GM23338 (cell line): ENCODE data around the gene IL16. TPM values are rescaled to one million over a fixed set of nuclear protein-coding genes. Genes with fewer than 3 reads are reported as not detected.

Experiments
- ATAC-seq: fragments of 200-7000 bp; cut with Tn5 transposase; 3 replicates; pipeline ENCODE4 v1.9.1; 2020
- DNase-seq: peaks from one replicate; pipeline ENCODE4 v3.0.0-alpha.2; 2015; ENCODE audit warnings: low spot score
- H2AFZ ChIP-seq: fragments of 200-600 bp; sonication (generic); 2 replicates; pipeline ENCODE4 v1.8.0; 2016; ENCODE audit warnings: antibody characterized with exemption, mild to moderate bottlenecking, moderate library complexity
- H3F3A ChIP-seq: fragments of 200-600 bp; sonication (generic); replicated peaks from 2 replicates; pipeline ENCODE4 v1.8.0; 2017; ENCODE audit warnings: antibody characterized with exemption, mixed run types, low read depth
- H3K27ac ChIP-seq: fragments of 200-600 bp; sonication (generic); 2 replicates; pipeline ENCODE4 v1.6.1; 2016; ENCODE audit warnings: low read depth
- H3K27me3 ChIP-seq: fragments of 200-600 bp; sonication (generic); 2 replicates; pipeline ENCODE4 v1.8.0; 2016; ENCODE audit warnings: mild to moderate bottlenecking, mixed run types, moderate library complexity; ENCODE audit not compliant: insufficient read depth
- H3K36me3 ChIP-seq: fragments of 200-600 bp; sonication (generic); 2 replicates; pipeline ENCODE4 v1.8.0; 2016; ENCODE audit warnings: mild to moderate bottlenecking; ENCODE audit not compliant: insufficient read depth
- H3K4me1 ChIP-seq: fragments of 200-600 bp; sonication (generic); 2 replicates; pipeline ENCODE4 v1.8.0; 2016; ENCODE audit warnings: mild to moderate bottlenecking, moderate library complexity; ENCODE audit not compliant: insufficient read depth
- H3K4me2 ChIP-seq: fragments of 200-600 bp; sonication (generic); 2 replicates; pipeline ENCODE4 v1.7.1; 2017; ENCODE audit warnings: mixed run types
- H3K4me3 ChIP-seq: fragments of 200-600 bp; sonication (generic); 2 replicates; pipeline ENCODE4 v1.6.1; 2016; ENCODE audit warnings: mixed run types
- H3K79me2 ChIP-seq: fragments of 200-600 bp; sonication (generic); replicated peaks from 2 replicates; pipeline ENCODE4 v1.8.0; 2017; ENCODE audit warnings: mild to moderate bottlenecking; ENCODE audit not compliant: insufficient read depth
- H3K9me2 ChIP-seq: fragments of 200-600 bp; sonication (generic); 2 replicates; pipeline ENCODE4 v1.8.0; 2017; ENCODE audit not compliant: insufficient read depth
- H4K20me1 ChIP-seq: fragments of 200-600 bp; sonication (generic); replicated peaks from 2 replicates; pipeline ENCODE4 v1.8.0; 2017; ENCODE audit warnings: mild to moderate bottlenecking; ENCODE audit not compliant: insufficient read depth
- H3K27ac Mint-ChIP-seq: 2 replicates; pipeline ENCODE4 v1.8.0; 2020; ENCODE audit warnings: inconsistent platforms, mild to moderate bottlenecking, moderate library complexity, mixed read lengths
- H3K27me3 Mint-ChIP-seq: 3 replicates; pipeline ENCODE4 v1.8.0; 2022; ENCODE audit warnings: low read depth, mild to moderate bottlenecking, moderate library complexity, mixed read lengths, inconsistent platforms; ENCODE audit not compliant: insufficient read depth, poor library complexity
- H3K36me3 Mint-ChIP-seq: 3 replicates; pipeline ENCODE4 v1.8.0; 2021; ENCODE audit warnings: low read depth, mild to moderate bottlenecking, inconsistent platforms, moderate library complexity, mixed read lengths
- H3K4me1 Mint-ChIP-seq: 3 replicates; pipeline ENCODE4 v1.8.0; 2020; ENCODE audit warnings: mild to moderate bottlenecking, inconsistent platforms, mixed read lengths
- H3K4me3 Mint-ChIP-seq: 3 replicates; pipeline ENCODE4 v1.8.0; 2021; ENCODE audit warnings: moderate library complexity, mild to moderate bottlenecking, inconsistent platforms, mixed read lengths
- H3K9me3 Mint-ChIP-seq: 3 replicates; pipeline ENCODE4 v1.8.0; 2020; ENCODE audit warnings: moderate library complexity, mild to moderate bottlenecking, inconsistent platforms, mixed read lengths
- CREB1 ChIP-seq: fragments of 250-450 bp; sonication (Bioruptor Pico); IDR thresholded peaks from 2 replicates; pipeline ENCODE4 v1.5.0; 2020; ENCODE audit warnings: low read depth, mild to moderate bottlenecking, moderate library complexity
- EZH2 ChIP-seq: fragments of 200-600 bp; sonication (generic); IDR thresholded peaks from one replicate; pipeline ENCODE4 v1.8.0; 2017; ENCODE audit warnings: antibody characterized with exemption, mild to moderate bottlenecking, low read depth; ENCODE audit not compliant: unreplicated experiment
- EZH2phosphoT487 ChIP-seq: fragments of 200-600 bp; sonication (generic); IDR thresholded peaks from one replicate; pipeline ENCODE4 v1.8.1; 2018; ENCODE audit warnings: antibody characterized with exemption; ENCODE audit not compliant: unreplicated experiment
- JUNB ChIP-seq: IDR thresholded peaks from one replicate; pipeline ENCODE4 v1.6.1; 2016; ENCODE audit warnings: antibody characterized with exemption; ENCODE audit not compliant: unreplicated experiment
- NANOG ChIP-seq: IDR thresholded peaks from 2 replicates; pipeline ENCODE4 v1.6.1; 2016; ENCODE audit warnings: antibody characterized with exemption, borderline replicate concordance
- POLR2AphosphoS5 ChIP-seq: IDR thresholded peaks from 2 replicates; pipeline ENCODE4 v1.6.1; 2016; ENCODE audit warnings: antibody characterized with exemption, low read depth
- STAT1 ChIP-seq: IDR thresholded peaks from one replicate; pipeline ENCODE4 v1.6.1; 2016; ENCODE audit warnings: antibody characterized with exemption; ENCODE audit not compliant: unreplicated experiment
- ZNF114 ChIP-seq: fragments of 250-450 bp; sonication (Bioruptor Pico); IDR thresholded peaks from 2 replicates; pipeline ENCODE4 v1.5.0; 2020; ENCODE audit warnings: mild to moderate bottlenecking, moderate library complexity
- ZNF331 ChIP-seq: fragments of 250-450 bp; sonication (Bioruptor Pico); IDR thresholded peaks from 2 replicates; pipeline ENCODE4 v1.5.0; 2020; ENCODE audit warnings: low read depth, mild to moderate bottlenecking, moderate library complexity
- polyA plus RNA-seq: library from polyadenylated mRNA; unstranded; fragments of >200 nt; fragmentation: Nextera tagmentation; extraction: Ambion mirVana; gene quantifications from 2 replicates; pipeline ENCODE4 v1.2.1, GENCODE V29; 2016
- total RNA-seq: library from RNA; depleted of rRNA; stranded (reverse); fragments of >200 nt; shearing (Covaris generic); gene quantifications from 2 replicates; pipeline ENCODE4 v1.2.3, GENCODE V29; 2014
- TF ChIP-seq, protein P1 (sequence below), 2 experiments: fragments of 200-600 bp in 1 of 2; sonication (generic) in 1 of 2; conservative IDR thresholded peaks; 2 replicates each; pipeline versions ENCODE4 v1.5.1 to v1.6.1; 2016 to 2017; ENCODE audit warnings: antibody characterized with exemption in 2 of 2, low read depth in 2 of 2, mild to moderate bottlenecking in 2 of 2, moderate library complexity in 1 of 2
- TF ChIP-seq, protein P2 (sequence below): fragments of 250-450 bp; sonication (Bioruptor Pico); IDR thresholded peaks from 2 replicates; pipeline ENCODE4 v1.5.0; 2020; ENCODE audit warnings: mild to moderate bottlenecking, moderate library complexity
- TF ChIP-seq, protein P3 (sequence below): IDR thresholded peaks from one replicate; pipeline ENCODE4 v1.6.1; 2018; ENCODE audit warnings: antibody characterized with exemption; ENCODE audit not compliant: unreplicated experiment
- TF ChIP-seq, protein P4 (sequence below): IDR thresholded peaks from 2 replicates; pipeline ENCODE4 v1.6.1; 2016; ENCODE audit warnings: antibody characterized with exemption

Gene IL16
- total and polyA plus RNA-seq, 2 experiments from 2014 or later: 0.29 TPM; not detected in 1

DNA sequence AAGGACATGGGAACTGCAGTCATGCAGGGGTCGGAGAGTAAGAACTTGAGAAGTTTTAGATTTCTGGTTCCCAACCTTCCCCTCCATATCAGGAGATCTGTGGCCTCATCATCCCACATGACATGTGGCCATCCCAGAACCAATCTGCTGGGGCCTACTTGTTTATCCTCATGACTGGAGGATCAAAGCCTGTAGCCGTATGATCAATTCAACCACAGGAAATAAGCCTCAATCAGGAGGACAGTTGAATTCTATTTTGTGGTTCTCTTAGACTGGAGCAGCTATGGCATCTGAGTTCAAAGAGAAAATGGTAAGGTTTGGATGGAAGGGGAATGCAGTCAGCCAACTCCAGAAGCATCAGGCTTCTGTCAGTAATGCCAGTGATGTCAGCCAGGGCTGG, 57.2 kb downstream of the IL16 start:
- Histone ChIP-seq H3K4me2 (no peak overlapping the region), H3K27ac (no peak overlapping the region), H3K4me3 (no peak overlapping the region), H3K9me2 (peaks cover 4% of the 10 kb centered on the region; the same call in 1 of the 2 replicates), H3K4me1 (no peaks in the 10 kb centered on the region), H4K20me1 (no peaks in the 10 kb centered on the region), H2AFZ (no peak overlapping the region), H3F3A (no peaks in the 10 kb centered on the region), H3K27me3 (no peaks in the 10 kb centered on the region), H3K36me3 (no peaks in the 10 kb centered on the region), H3K79me2 (no peaks in the 10 kb centered on the region)
- ATAC-seq (no peak), DNase-seq (no peak)
- H3K27me3 Mint-ChIP-seq: peaks cover 1% of the 10 kb centered on the region
- H3K9me3 Mint-ChIP-seq: peaks cover 8% of the 10 kb centered on the region; the same call in 1 of the 3 replicates
- no peaks in the 10 kb centered on the region for H3K36me3 Mint-ChIP-seq
- TF ChIP-seq STAT1 (no peak), ZNF114 (no peak), NANOG (no peak), EZH2 (no peak), JUNB (no peak), CREB1 (no peak), POLR2AphosphoS5 (no peak), EZH2phosphoT487 (no peak), ZNF331 (CRISPR knock-in tag) (no peak)
- TF ChIP-seq, protein P1, sequence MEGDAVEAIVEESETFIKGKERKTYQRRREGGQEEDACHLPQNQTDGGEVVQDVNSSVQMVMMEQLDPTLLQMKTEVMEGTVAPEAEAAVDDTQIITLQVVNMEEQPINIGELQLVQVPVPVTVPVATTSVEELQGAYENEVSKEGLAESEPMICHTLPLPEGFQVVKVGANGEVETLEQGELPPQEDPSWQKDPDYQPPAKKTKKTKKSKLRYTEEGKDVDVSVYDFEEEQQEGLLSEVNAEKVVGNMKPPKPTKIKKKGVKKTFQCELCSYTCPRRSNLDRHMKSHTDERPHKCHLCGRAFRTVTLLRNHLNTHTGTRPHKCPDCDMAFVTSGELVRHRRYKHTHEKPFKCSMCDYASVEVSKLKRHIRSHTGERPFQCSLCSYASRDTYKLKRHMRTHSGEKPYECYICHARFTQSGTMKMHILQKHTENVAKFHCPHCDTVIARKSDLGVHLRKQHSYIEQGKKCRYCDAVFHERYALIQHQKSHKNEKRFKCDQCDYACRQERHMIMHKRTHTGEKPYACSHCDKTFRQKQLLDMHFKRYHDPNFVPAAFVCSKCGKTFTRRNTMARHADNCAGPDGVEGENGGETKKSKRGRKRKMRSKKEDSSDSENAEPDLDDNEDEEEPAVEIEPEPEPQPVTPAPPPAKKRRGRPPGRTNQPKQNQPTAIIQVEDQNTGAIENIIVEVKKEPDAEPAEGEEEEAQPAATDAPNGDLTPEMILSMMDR (conservative IDR thresholded peaks at IDR 0.05; ENCODE audit: low read depth in 2 of 2): no peak
- TF ChIP-seq, protein P2, sequence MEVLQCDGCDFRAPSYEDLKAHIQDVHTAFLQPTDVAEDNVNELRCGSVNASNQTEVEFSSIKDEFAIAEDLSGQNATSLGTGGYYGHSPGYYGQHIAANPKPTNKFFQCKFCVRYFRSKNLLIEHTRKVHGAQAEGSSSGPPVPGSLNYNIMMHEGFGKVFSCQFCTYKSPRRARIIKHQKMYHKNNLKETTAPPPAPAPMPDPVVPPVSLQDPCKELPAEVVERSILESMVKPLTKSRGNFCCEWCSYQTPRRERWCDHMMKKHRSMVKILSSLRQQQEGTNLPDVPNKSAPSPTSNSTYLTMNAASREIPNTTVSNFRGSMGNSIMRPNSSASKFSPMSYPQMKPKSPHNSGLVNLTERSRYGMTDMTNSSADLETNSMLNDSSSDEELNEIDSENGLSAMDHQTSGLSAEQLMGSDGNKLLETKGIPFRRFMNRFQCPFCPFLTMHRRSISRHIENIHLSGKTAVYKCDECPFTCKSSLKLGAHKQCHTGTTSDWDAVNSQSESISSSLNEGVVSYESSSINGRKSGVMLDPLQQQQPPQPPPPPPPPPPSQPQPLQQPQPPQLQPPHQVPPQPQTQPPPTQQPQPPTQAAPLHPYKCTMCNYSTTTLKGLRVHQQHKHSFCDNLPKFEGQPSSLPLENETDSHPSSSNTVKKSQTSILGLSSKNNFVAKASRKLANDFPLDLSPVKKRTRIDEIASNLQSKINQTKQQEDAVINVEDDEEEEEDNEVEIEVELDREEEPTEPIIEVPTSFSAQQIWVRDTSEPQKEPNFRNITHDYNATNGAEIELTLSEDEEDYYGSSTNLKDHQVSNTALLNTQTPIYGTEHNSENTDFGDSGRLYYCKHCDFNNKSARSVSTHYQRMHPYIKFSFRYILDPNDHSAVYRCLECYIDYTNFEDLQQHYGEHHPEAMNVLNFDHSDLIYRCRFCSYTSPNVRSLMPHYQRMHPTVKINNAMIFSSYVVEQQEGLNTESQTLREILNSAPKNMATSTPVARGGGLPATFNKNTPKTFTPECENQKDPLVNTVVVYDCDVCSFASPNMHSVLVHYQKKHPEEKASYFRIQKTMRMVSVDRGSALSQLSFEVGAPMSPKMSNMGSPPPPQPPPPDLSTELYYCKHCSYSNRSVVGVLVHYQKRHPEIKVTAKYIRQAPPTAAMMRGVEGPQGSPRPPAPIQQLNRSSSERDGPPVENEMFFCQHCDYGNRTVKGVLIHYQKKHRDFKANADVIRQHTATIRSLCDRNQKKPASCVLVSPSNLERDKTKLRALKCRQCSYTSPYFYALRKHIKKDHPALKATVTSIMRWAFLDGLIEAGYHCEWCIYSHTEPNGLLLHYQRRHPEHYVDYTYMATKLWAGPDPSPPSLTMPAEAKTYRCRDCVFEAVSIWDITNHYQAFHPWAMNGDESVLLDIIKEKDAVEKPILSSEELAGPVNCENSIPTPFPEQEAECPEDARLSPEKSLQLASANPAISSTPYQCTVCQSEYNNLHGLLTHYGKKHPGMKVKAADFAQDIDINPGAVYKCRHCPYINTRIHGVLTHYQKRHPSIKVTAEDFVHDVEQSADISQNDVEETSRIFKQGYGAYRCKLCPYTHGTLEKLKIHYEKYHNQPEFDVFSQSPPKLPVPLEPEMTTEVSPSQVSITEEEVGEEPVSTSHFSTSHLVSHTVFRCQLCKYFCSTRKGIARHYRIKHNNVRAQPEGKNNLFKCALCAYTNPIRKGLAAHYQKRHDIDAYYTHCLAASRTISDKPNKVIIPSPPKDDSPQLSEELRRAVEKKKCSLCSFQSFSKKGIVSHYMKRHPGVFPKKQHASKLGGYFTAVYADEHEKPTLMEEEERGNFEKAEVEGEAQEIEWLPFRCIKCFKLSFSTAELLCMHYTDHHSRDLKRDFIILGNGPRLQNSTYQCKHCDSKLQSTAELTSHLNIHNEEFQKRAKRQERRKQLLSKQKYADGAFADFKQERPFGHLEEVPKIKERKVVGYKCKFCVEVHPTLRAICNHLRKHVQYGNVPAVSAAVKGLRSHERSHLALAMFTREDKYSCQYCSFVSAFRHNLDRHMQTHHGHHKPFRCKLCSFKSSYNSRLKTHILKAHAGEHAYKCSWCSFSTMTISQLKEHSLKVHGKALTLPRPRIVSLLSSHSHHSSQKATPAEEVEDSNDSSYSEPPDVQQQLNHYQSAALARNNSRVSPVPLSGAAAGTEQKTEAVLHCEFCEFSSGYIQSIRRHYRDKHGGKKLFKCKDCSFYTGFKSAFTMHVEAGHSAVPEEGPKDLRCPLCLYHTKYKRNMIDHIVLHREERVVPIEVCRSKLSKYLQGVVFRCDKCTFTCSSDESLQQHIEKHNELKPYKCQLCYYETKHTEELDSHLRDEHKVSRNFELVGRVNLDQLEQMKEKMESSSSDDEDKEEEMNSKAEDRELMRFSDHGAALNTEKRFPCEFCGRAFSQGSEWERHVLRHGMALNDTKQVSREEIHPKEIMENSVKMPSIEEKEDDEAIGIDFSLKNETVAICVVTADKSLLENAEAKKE: no peak
- TF ChIP-seq, protein P3, sequence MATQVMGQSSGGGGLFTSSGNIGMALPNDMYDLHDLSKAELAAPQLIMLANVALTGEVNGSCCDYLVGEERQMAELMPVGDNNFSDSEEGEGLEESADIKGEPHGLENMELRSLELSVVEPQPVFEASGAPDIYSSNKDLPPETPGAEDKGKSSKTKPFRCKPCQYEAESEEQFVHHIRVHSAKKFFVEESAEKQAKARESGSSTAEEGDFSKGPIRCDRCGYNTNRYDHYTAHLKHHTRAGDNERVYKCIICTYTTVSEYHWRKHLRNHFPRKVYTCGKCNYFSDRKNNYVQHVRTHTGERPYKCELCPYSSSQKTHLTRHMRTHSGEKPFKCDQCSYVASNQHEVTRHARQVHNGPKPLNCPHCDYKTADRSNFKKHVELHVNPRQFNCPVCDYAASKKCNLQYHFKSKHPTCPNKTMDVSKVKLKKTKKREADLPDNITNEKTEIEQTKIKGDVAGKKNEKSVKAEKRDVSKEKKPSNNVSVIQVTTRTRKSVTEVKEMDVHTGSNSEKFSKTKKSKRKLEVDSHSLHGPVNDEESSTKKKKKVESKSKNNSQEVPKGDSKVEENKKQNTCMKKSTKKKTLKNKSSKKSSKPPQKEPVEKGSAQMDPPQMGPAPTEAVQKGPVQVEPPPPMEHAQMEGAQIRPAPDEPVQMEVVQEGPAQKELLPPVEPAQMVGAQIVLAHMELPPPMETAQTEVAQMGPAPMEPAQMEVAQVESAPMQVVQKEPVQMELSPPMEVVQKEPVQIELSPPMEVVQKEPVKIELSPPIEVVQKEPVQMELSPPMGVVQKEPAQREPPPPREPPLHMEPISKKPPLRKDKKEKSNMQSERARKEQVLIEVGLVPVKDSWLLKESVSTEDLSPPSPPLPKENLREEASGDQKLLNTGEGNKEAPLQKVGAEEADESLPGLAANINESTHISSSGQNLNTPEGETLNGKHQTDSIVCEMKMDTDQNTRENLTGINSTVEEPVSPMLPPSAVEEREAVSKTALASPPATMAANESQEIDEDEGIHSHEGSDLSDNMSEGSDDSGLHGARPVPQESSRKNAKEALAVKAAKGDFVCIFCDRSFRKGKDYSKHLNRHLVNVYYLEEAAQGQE: no peak
- TF ChIP-seq, protein P4, sequence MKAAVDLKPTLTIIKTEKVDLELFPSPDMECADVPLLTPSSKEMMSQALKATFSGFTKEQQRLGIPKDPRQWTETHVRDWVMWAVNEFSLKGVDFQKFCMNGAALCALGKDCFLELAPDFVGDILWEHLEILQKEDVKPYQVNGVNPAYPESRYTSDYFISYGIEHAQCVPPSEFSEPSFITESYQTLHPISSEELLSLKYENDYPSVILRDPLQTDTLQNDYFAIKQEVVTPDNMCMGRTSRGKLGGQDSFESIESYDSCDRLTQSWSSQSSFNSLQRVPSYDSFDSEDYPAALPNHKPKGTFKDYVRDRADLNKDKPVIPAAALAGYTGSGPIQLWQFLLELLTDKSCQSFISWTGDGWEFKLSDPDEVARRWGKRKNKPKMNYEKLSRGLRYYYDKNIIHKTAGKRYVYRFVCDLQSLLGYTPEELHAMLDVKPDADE: no peak
- H3K27ac Mint-ChIP-seq: no peak overlapping the region
- no peak overlapping the region for H3K4me3 Mint-ChIP-seq
- no peaks in the 10 kb centered on the region for H3K4me1 Mint-ChIP-seq
